Endothelial cell of hepatic sinusoid (primary cell): ENCODE measurements around the gene DOCK2.
"Not testable (repeated sequence)": the region's sequence is repeated elsewhere in the genome, so short reads cannot be mapped to it uniquely, and the experiment has no call there.

Experiments used
- in situ Hi-C: cut with HindIII; loops from 2 replicates; pipeline ENCODE4 v1.10.0; 2017; ENCODE audit warnings: low sequenced_read_pairs

DOCK2 gene

GRCh38 chr5:169637085-169637548 is at the start of gene DOCK2:
Gene DOCK2 (plus strand): TSS chr5:169637275. CDS start chr5:169637327, 52 bp downstream.
- in situ Hi-C loops: no loop called here

- in situ Hi-C loops: loop anchor here (5.0 kb wide), 1 partner anchor 42 kb away; no protein-coding TSS in a partner anchor
Measured at GRCh38 chr5:169590602-169591001, 46.5 kb upstream of the DOCK2 start.

GRCh38 chr5:169591636-169592035 is 45.4 kb upstream of the DOCK2 start:
- in situ Hi-C loops: loop anchor here (5.0 kb wide), 1 partner anchor 41 kb away; no protein-coding TSS in a partner anchor

- in situ Hi-C loops: loop anchor here (5.0 kb wide), 1 partner anchor 39 kb away; no protein-coding TSS in a partner anchor
Measured at GRCh38 chr5:169592937-169593650, 44.0 kb upstream of the DOCK2 start.

DNA sequence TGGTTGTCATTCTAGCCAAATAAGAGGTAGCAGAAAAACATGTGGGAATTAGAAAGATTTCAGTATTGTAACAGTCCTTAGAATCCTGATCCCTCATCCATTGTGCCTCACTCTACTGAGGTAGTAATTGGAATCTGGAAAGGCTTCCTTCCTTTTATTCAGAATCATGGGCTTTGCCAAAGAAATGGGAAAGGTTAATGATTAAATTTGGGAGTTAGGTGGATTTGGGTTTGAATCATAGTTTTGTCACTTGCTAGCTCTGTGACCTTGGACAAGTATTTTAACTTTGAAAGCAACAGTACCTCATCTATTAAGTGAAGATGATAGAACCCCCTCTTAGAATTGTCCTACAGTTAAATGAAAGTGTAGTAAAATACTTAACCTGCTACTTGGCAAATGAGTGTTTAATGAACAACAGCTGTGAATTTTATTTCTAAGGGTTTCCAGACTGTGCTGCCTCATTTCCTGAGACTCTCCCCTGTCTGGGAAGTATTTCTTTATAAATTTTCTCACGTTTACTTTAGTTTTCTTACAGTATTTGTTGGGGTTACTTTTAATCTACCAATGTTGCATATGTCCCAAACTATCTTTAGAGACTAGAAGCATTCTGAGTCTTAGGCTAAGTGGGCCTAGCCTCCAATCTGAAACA is 41.8 kb upstream of the DOCK2 start:
- in situ Hi-C loops: no loop called here

DNA sequence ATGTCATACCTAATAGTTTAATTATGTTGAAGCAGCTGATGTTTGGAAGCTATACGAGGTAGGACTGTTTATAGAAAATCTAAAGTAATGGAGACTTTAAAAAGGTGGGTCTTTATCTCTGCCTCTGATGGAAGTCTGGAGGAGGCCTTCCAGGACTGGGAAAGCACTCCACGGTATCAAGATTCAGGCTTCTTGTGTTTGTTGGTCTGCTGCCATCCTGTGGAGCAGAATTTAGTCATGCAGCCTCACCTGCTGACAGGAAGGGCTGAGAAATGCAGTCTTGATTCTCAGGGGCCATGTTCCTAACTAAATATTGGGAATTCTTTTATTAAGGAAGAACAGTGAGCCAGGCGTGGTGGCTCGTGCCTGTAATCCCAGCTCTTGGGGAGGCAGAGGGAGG is 37.6 kb upstream of the DOCK2 start:
- in situ Hi-C loops: no loop called here

GRCh38 chr5:169602535-169602934 is 34.5 kb upstream of the DOCK2 start:
- in situ Hi-C loops: no loop called here

DNA sequence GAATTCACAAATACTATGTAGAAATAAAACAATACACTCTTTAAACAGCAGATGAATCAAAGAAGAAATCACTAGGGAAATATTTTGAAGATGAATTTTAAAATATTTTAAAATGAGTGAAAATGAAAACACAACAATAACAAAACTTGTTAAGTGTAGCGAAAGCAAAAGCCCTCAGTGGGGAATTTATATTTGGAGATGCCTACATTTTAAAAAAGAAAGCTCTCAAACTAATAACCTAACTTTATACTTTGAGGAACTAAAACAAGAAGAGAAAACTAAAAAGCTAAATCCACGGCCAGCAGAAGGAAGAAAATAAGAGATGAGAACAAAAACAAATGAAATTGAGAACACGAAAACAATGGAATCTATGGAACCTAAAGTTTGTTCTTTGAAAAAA is 30.8 kb upstream of the DOCK2 start:
- in situ Hi-C loops: no loop called here

DNA sequence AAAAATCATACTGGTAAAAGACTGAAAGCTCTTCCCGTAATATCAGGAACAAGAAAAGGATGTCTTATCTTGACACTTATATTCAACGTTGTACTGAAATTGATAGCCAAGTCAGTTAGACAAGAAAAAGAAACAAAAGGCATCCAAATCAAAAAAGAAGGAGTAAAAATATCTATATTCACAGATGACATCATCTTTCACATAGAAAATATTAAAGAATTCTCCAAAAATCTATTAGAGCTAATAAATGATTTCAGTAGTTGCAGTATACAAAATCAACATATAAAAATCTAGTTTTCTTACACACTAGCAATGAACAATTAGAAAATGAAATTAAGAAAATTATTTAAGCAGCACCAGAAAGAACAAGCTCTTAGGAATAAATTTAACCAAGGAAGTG is 29.2 kb upstream of the DOCK2 start:
- in situ Hi-C loops: no loop called here

- in situ Hi-C loops: no loop called here
Measured at GRCh38 chr5:169609716-169610115, 27.4 kb upstream of the DOCK2 start.

DNA sequence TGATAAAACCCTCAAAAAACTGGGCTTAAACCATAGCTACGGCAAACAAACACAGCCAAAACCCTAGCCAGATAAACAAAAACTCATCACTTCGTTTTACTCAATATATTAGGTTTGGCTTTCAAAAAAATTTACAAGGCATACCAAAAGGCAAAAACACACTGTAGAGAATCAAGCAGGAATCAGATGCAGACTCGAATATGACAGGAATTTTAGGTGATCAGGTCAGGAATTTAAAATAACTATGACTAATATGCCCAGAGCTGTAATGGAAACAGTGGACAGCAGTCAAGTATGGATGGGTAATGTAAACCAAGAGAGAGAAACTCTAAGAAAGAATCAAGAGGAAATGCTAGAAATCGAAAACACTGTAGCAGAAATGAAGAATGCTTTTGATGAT is 26.5 kb upstream of the DOCK2 start:
- in situ Hi-C loops: no loop called here

- in situ Hi-C loops: no loop called here
Measured at GRCh38 chr5:169615561-169615960, 21.5 kb upstream of the DOCK2 start.

- in situ Hi-C loops: not testable (repeated sequence)
Measured at GRCh38 chr5:169624307-169624706, 12.8 kb upstream of the DOCK2 start.

DNA sequence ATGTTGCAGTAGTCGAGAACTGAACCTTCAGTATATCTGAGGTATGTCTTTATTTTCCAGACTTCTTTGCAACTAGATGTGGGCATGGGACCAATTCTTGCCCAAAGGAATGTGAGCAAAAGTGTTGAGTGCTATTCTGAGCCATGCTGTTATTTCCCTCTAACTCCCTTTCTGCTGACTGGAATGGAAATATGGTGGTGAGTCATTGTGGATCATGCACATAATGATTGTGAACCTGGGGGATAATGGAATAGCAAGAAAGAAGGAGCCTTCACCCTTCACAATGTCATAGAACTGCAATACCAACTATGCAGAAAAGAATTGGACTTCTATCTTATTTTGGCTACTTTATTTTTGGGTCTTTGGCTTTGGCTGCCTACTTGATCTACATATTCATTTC is 10.3 kb upstream of the DOCK2 start:
- in situ Hi-C loops: no loop called here

GRCh38 chr5:169627551-169627950 is 9.5 kb upstream of the DOCK2 start:
- in situ Hi-C loops: no loop called here

DNA sequence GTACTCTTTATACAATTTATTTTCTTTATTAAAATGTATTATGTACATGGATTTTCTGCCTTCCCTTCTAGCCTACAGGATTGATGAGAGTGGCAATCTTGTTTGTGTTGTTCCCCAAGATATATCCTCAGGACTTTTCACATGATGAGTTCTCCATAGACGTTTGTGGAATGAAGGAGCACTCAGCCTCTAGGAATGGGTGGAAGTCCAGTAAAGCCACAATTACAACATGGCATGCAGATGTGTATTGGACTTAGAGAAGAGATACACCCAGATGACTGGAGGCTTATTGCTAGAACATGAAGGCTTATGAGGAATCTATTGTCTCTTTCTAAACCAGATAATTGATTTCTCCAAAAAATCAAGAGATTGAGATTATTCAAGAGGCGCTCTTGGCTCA is 8.2 kb upstream of the DOCK2 start:
- in situ Hi-C loops: no loop called here

GRCh38 chr5:169629847-169630548 is 7.1 kb upstream of the DOCK2 start:
- in situ Hi-C loops: loop anchor here (5.0 kb wide), 1 partner anchor 38 kb away; no protein-coding TSS in a partner anchor

- in situ Hi-C loops: loop anchor here (5.0 kb wide), 1 partner anchor 39 kb away; no protein-coding TSS in a partner anchor
Measured at GRCh38 chr5:169631360-169631759, 5.7 kb upstream of the DOCK2 start.

DNA sequence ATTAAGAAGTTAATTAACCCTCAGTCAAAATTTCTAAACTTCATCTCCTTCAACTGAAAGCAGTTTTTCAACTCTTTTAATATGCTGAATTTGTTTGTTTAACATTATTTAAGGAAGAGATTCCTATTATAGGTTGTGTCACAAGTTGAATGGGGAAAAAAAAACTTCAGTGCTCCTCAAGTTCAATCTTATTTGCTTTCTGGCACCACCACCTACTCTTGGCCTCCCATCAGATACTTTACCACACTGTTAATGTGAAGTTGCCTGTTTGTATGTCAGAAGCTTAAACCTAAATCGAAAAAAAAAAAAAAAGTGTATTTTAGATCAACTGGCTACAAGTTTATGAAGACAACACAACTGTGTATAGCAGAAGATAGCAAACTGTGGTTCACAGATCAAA is 4.1 kb upstream of the DOCK2 start:
- in situ Hi-C loops: loop anchor here (5.0 kb wide), 1 partner anchor 41 kb away; no protein-coding TSS in a partner anchor

GRCh38 chr5:169634606-169635005 is 2.5 kb upstream of the DOCK2 start:
- in situ Hi-C loops: loop anchor here (5.0 kb wide), 1 partner anchor 42 kb away; no protein-coding TSS in a partner anchor

GRCh38 chr5:169635936-169636335 is 1.1 kb upstream of the DOCK2 start:
- in situ Hi-C loops: no loop called here
